Measurements from ENCODE around the gene LMNTD2.

Gene LMNTD2

DNA sequence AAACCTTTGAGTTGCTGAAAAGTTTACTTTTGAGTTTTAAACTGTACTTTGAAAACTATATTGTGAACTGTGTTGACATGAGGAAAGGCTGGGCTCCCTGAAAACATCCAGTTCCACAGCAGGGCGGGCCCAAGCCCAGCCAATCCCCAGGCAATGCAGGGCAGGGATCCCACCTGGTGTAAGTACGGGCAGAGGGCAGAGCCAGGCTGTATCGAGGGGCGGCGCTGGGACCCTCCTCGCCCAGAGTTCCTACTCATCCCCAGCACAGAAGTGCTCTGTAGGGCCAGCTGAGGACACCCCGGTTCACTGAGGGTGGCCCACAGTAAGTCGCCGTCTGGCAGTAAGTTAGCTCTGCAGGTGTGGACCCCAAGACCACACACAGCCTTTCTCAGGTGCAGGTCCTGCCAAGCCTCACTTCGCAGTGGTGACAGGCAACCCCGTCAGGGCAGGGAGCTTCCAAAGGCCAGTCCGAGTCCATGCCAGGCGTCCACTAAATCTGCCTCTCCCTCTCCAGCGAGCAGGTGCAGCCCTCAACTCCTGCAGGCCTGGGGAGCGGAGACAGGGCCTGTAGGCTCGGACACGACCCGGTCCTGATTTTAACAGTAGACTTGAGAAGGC lies 6.6 kb upstream of the LMNTD2 start:
- no peak for DNase-seq (ENCODE audit: low read depth in 2 of 2)

DNA sequence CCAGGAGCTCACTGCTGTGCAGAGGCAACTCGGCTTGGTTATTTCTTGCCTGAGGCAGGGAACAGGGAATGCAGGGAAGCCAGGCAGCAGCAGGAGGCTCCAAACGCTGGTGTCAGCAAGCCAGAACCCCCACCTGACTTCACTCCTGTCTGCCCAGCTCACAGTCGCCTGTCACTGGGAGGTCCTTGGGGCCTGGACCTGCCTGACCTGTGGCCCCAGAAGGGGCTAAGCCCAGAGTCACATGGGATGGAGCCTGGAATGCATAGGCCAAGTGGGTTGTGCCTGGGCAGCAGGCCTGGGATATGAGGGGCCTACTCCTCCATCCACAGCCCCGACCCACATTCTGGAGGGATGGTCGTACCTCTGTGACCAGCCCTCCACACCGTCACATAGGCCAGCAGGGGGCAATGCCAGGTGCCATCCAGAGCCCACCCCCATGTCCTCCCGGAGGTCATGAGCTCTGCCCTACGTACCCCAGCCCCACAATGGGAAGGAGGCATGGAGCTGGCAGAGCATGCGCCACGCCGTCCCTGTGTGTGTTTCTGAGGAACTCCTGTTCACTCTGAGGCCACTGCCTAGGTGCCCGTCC lies 5.5 kb upstream of the LMNTD2 start:
- DNase-seq (ENCODE audit: low read depth in 2 of 2) = no peak

DNA sequence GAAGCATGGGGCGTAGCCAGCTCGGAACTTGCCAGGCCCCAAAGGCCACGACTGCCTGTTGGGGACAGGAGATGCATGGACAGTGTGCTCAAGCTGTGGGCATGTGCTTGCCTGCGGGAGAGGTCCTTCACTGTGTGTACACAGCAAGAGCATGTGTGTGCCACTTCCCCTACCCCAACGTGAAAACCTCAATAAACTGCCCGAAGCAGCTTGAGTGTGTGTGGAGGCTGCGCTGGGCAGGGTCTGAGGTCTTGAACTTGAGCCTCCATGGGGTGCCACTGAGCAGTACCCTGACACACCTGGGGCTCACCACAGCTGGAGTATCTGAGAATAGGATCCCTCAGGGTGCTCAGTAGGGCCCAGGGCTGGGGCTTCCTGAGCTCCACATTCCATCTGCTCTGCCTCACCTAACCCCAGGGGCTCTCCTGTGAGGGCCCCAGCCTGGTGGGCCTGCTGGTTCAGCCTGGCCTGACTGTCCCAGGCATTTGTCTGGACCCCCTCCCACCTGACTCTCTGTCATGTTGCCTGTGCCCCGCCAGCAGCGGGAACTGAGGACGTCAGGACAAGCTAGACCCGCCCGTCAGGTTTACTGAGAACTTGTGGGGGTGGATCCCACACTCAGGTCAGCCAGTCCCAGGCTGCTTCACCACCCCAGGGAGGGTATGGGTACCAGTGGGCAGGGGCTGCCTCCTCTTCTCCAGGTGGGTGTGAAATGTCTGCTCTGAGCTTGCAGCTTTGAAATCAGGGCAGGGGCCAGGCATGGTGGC lies 3.5 kb upstream of the LMNTD2 start:
- DNase-seq (ENCODE audit: low read depth in 2 of 2) = no peak

DNA sequence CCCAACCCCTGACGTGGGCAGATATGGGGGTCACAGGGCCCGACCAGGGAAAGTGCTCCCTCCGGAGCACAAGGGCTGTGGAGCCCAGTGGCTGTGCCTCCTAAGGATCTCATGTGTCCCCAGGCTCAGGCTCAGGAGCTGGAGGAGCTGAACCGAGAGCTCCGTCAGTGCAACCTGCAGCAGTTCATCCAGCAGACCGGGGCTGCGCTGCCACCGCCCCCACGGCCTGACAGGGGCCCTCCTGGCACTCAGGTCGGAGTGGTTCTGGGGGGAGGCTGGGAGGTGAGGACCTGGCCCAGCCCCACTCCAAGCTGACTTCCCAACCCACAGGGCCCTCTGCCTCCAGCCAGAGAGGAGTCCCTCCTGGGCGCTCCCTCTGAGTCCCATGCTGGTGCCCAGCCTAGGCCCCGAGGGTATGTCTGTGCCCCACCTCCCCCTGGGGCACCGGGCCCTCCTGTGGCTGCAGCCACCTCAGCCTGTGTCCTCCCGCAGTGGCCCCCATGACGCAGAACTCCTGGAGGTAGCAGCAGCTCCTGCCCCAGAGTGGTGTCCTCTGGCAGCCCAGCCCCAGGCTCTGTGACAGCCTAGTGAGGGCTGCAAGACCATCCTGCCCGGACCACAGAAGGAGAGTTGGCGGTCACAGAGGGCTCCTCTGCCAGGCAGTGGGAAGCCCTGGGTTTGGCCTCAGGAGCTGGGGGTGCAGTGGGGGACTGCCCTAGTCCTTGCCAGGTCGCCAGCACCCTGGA lies 2.7 kb upstream of the LMNTD2 start:
- no peak for DNase-seq (ENCODE audit: low read depth in 2 of 2)

DNA sequence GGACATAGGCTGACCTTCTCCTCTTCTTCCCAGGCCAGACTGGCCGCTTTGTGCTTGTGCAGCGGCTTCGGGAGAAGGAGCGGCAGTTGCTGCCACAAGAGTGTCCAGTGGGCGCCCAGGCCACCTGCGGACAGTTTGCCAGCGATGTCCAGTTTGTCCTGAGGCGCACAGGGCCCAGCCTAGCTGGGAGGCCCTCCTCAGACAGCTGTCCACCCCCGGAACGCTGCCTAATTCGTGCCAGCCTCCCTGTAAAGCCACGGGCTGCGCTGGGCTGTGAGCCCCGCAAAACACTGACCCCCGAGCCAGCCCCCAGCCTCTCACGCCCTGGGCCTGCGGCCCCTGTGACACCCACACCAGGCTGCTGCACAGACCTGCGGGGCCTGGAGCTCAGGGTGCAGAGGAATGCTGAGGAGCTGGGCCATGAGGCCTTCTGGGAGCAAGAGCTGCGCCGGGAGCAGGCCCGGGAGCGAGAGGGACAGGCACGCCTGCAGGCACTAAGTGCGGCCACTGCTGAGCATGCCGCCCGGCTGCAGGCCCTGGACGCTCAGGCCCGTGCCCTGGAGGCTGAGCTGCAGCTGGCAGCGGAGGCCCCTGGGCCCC lies 1.6 kb upstream of the LMNTD2 start:
- no peak for DNase-seq (ENCODE audit: low read depth in 2 of 2)

DNA sequence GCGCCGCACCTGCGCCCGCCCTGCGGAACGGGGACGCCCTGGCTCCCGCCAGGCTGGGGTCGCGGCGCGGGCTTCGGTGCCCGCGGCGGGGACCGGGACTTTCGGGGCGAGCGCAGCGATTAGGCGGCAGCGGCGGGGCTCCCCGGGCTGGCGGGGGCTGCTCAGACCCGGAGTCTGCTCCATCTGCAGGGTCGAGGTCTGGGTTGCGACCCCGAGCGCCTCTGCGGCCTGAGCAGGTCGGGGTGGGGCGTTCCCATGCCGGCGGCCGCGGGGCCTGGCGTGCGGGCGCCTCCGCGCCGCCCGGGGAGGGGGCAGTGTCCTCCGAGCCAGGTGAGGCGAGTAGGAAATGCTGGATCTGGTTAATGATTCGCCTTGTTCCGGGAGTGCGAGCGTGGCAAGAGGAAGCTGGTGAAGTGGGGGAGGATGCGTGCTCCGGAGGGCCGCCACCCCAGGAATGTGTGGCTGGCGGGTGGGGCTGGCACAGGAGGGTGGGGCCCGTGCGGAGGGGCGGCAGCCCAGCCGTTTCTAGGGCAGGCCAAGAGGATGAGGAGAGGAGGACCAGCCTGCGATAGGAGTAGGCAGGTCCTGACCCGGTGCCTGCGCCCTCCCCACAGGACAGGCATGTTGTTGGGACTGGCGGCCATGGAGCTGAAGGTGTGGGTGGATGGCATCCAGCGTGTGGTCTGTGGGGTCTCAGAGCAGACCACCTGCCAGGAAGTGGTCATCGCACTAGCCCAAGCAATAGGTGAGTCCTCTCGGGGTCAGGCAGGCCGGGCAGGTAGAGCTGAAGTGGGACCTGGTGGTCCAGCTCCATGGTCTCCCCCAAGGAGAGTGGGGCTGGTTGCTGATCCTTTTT lies 838 bp upstream of the LMNTD2 start:
- DNase-seq (ENCODE audit: low read depth in 2 of 2) = no peak

DNA sequence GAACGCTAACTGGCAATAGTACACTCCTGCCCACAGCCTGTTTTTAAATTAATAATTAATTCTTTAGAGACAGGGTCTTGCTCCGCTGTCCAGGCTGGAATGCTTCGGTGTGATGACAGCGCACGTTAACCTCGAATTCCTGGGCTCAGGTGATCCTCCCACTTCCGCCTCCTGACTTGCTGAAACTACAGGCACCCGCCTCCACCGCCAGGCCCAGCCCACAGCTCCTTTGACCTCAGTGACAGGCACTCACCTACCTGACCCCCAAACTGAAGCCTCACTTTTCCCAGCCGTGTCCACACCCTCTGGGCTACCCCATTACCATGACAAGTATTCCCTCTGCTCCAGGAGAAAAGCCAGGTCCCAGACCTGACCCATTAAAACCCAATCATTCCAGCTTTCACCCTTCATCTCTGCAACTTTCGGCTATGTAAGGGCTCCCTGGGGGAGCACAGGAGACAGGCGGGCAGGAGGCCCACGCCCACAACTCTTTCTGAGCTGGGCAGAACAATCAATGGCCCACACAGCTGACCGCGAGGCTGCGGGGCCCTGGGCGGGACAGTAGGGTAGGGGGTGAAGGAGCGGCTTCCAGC lies 730 bp downstream of the LMNTD2 start:
- DNase-seq (ENCODE audit: low read depth in 2 of 2) = no peak

DNA sequence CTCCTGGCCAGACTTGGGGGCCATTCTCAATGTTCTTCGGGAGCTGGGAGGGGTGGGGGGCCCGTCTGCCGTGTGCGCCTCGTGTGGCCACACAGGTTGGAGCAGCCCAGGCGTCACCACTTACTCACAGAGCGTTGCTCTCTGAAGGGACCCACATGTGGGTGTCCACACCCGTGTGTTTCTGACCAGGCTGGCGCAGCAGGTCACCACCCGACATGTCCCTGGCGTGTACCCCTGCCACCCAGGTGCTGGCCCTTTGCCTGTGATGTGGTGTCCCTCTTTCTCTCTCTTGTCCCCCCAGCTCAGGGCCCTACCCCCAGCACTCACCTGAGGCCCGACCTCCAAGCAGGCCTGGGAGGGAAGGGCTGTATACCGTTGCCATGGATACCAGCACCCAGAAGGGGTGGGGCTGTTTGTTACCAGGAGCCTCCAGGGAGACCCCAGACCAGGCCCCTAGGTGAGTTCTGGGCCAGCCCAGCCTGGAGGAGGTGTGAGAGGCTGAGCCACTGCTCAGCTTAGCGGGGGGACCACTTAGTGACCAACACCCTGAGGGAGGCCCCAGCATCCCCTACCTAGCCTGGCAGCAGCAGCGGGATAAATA lies 1.4 kb downstream of the LMNTD2 start:
- DNase-seq (ENCODE audit: low read depth in 2 of 2) = no peak

DNA sequence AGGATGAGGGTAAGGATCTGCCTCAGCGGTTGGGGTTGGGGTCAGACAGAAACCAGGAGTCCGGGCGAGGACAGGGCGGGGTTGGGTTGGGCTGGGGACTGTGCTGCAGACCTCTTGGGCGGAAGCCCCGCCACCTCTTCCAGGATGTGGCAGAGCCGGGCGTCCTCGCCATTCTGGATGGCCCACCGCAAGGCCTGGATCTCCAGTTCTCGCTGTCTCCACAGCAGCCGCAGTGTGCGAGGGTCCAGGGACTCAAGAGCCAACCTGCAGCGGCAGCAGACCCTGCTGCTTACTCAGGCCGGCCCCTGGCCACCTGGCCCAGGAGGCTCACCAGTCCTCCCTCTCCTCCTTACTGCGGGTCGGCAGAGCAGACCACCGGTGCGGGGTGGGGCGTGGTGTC lies 2.0 kb downstream of the LMNTD2 start:
- no peak for DNase-seq (ENCODE audit: low read depth in 2 of 2)

DNA sequence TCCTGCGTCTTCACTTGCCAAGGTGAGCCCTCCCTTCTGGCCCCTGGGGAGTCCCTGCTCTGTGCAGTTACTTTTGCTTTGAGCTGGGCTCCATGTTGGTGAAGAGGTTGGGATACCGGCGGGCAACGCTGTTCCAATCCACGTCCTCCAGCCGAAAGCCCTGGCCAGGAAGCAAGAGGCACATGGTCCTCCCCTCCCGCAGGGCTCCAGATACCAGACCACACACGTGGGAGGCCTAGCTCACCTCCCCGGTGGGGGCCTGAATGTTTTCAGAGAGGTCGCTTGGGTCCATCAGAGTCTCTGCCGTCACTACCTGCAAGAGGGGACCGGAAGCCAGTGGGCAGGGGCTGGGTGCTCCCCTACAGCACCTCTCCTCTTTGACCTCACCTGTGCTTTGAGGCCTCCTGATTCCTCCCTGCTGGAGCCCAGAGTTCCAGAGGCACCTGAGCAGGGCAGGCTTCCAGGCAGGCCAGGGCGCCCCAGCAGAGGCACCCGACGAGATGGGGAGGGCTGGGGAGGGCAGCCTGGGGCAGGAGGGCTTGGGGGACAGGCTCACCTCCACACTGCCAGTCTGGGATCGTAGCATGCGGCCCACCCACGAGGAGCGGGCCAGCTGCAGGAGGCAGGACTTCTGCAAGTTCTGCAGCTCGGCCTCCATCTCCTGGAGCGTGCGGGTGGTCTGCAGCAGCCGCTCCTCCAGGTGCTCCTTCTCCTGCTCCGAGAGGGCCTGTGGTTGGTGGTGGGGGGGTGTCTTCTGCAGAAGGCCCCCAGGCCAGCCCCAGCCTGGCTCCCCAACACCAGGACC lies 3.0 kb downstream of the LMNTD2 start:
- no peak for DNase-seq (ENCODE audit: low read depth in 2 of 2)

DNA sequence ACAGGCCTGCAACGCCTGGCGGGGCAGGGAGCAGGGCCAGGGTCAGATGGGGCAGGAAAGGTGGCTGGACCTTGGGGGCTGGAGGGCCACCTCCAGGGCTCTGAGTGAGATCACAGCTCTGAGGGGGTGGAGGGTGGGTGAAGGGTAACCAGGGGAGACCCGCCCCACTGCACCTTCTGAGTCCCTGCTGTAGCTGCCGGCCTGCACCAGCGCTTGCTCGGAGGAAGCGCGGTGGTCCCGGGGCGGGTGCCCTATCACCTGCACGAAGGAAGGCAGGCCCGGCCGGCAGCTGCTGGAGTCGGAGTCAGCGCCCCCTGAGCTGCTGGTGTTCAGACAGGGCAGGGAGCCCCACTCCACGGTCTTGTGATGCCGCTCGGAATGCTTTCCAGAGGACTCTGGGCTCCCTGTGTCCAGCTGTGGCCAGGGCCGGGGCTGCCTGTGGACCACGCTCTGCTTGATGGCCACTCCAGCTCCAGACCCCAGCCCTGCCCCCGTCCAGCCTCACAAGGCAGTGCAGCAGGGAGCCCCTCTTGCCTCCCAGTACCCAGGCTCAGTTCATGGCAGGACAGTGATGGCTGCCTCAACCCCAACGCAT lies 3.8 kb downstream of the LMNTD2 start:
- DNase-seq (ENCODE audit: low read depth in 2 of 2) = no peak

DNA sequence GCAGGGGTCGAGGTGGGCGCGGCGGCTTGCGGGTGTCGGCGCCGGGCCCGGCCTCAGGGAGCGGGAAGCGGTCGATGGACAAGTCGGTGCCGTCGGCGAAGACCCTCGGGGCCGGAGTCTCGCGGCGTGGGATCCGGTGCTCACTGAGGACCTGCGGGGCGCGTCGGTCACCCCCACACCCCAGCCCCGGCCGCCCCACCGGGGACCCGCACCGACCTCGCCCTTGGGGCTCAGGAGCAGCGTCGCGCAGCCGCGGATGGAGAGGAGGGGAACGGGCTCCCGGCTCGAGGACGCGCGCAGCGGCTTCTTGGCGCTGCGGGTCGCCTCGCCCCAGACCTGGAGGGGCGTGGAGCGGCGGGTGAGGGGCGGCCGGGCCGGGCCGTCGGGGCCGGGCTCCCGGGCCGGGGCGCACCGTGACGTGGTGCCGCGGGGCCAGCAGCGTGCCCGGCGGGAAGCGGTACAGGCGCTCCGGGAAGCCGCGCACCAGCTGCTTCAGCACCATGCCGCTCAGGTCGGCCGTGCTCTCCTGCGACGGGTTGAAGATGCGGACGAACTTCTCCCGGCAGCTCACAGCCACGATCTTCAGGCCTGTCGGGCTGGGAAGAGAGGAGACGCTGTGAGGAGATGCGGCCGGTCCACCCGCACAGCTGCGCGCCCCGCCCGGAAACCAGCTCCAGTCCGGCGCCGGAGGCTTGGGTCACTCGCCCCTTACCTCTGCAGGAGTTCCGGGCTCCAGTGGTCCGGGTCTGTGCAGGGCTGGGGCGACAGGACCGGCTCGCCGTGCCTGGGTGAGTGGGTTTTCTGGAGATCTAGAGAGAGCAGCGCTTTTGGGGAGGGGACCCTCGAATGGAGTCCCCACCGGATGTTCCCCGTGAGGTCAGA lies 4.5 kb downstream of the LMNTD2 start:
- no peak for DNase-seq (ENCODE audit: low read depth in 2 of 2)

DNA sequence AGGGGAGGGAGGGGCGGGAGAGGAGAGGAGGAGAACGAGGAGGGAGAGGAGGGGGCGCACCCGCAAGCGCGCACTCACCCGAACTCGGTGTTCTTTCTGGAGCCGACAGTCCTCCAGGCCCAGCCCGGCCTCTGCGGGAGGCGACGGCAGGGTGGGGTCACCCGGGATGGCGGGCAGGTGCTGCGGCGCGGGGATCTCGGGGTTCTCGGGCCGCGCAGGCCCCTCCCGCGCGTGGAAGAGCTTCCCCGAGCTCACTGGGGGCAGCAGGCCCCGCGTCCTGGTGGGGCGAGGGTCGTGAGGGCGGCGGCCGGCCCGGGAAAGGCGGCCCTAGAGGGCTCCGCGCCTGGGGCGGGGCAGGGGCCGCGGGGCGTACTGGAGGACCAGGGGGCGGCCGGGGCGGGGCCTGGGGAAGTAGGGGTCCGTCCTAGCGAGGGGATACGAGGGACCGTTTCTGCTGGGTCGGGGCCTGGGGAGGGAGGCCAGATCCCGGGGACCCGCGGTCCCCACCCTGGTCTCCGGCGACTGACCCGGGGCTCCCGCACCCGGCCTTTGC lies 5.2 kb downstream of the LMNTD2 start:
- DNase-seq (ENCODE audit: low read depth in 2 of 2) = no peak

DNA sequence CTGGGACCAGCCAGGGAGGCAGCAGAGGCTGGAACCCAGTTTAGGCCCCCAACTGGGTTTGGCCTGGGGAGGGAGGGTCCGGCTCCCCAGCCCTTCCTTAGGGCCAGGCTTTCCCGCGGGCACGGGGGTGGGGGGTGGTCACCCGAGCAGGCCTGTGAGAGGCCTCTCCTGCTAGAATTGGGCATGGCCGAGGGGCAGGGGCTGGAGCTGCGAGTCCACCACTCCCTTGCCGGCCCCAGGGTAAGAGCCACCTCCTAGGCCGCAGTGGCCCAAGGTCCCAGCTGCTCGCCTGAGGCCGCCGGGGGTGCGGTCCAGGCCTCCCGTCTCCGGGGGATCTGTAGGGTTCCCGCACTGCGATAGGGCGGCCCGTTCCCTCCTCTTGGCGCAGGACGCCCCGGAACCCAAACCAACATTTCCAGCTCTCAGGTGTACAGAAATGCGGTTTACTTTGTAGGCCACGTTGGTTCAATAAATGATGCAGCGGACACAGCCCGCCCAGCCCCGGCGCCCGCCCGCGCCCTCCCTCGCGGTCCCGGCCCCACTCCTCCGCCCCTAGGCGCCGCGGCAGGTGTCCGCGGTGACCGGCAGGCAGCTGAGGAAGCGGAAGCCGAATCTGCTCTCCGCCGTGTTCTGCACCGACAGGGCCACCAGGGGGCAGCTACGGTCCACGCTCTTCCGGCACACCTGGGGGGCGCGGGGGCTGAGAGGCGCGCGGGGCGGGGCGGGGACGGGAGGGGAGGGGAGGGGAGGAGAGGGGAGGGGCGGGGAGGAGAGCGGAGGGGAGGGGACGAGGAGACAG lies 5.9 kb downstream of the LMNTD2 start:
- DNase-seq (ENCODE audit: low read depth in 2 of 2) = peak; percentile 76 to 80

DNA sequence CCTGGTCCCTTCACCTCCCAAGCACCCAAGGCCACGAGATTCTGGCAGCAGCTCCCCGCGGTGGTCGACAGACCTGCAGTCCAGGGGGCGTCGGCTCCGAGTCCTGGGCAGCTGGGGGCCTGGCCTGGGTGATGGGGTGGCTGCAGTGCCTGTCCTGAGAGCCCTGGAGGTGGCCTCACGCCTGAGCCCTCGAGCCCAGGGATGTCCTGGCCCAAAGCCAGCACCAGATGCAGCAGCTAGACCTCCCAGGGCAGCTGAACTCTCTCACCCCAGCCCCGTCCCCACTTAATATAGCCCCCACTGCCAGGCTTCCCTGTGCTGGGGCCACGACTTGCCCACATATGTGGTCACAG lies 6.6 kb downstream of the LMNTD2 start:
- no peak for DNase-seq (ENCODE audit: low read depth in 2 of 2)

DNA sequence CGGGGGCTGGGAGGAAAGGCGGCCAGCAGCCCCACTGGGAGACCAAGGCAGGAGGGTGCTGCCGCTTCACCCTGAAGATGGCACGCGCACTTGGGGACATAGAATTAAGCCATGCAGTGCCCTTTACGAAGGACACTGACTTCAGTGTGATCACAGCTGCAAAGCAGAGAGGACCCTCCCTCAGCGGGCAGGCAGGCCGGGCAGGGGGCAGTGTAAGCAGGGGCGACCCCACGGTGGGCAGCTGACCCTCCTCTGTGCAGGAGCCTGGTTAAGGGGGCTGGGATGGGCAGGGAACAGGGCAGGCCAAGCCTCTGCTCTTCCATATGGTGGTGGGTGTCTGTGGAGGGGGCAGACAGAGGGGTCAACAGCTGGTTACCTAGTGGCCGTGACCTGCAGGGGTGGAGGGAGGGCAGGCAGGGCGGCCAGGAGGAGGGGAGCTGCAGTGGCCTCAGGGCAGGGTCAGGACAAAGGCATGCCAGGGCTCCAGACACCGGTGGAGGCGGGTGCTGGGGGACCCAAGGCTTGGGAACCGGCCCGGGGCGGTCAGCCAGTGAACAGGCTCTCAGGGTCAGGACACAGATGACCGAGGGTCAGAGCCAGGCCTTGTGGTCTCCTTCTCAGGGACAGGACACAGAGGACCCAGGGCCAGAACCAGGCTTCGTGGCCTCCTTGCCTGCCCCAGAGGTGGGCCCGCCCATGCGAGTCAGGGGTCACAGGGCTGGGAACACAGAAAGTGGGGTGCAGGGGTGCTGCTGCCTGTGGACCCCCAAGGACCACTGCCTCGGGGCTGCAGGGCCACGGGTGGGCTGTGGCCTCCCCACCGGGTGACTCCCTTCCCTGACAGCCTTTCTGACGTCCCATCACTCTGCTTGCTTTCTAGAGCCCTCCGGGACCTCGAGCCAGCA lies 7.2 kb downstream of the LMNTD2 start:
- no peak for DNase-seq (ENCODE audit: low read depth in 2 of 2)
